Fibroblast of skin of abdomen (primary cell): ENCODE data around the gene ANXA6.

Experiments used
- DNase-seq: peaks from one replicate; pipeline ENCODE4 v3.0.0-alpha.2; 2013

ANXA6 gene

DNA sequence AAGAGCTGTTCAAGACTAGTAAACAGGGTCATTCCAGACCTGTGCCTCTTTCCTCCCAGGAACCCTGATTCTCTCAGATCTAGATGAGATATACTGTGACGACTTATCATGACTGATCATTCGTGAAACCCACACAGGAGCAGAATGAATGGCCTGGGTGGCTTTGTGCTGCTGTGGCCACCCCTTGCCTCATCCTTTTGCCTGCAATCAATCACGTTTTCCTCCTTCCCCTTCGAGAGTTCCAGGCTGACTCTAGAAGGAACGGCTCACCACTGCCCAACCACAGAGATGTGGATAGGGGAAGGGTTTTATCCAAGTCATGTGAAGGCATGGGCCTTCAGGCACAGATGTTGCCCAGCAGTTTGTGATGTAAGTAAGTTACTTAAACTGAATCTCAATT is 5.8 kb downstream of the ANXA6 start:
- peak; percentile 66 for DNase-seq

DNA sequence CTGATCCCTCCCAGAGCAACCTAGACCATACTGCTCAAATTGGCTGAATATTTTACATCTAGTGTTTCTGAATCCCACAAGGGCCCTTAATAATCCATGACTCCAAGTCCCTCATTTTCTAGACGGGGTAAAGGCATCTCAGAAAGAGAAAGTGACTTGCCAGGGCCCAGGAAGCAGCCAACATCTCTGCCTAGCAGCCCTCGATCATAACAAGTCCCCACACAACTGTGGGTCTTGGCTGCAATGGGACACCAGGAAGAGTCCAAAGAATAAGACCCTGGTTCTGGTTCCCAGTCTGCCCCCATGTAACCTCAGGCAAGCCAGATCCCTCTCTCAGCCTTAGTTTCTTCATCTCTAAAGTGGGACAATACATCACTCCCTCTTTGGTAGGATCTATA is 6.3 kb downstream of the ANXA6 start:
- DNase-seq, result no peak

DNA sequence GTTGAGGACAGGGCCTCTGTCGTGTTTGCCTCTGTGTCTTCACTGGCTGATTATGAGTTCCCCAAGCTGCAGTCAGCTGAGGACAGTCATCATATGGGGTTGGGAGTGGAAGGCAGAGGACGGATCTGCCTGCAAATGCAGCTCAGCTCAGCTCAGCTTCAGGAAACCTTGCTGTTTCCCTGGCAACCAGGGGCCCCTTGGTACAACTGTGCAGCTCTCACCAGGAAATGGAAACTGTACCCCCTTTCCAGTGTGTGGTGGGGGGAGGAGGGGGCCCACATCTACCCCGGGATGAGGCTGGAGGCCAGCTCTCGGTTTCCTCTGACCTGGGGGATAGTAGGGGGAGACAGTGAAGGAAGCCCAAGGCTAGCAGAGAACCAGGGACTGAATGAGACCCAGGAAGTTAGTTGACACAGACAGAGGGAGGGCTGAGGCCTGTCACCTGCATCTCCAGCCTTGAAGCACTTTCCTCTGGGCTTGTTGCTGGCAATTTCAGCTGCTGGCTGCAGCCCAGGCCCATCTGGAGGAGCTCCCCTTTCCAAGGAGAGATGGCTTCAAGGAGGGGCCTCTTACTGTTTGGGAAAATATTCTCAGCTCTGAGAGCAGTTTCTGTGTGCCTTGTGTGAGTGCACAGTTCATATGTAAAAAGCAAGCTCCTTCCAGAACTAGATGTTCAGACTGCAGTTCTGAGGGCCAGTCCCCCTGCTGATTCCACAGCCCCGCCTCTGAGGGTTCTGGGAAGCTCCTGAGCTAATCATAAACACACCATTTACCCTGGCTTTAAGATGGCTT is 6.9 kb downstream of the ANXA6 start:
- DNase-seq, result peak; percentile 34

DNA sequence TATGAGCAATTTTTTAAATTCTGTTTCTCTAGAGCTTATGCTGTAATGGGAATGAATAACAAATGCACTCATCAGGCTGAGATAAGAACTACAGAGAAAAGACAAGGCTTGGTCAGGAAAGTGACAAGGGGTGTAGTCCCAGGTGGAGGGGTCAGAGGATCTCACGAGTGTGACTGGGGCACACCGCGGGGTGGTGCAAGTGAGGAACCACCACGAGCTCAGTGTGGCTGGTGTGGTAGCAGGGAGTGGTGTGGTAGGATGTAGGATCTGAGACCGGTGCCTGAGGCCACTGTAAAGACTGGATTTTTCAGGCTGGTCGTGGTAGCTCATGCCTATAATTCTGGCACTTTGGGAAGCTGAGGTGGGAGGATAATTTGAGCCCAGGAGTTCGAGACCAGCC is 9.0 kb downstream of the ANXA6 start:
- no peak for DNase-seq

DNA sequence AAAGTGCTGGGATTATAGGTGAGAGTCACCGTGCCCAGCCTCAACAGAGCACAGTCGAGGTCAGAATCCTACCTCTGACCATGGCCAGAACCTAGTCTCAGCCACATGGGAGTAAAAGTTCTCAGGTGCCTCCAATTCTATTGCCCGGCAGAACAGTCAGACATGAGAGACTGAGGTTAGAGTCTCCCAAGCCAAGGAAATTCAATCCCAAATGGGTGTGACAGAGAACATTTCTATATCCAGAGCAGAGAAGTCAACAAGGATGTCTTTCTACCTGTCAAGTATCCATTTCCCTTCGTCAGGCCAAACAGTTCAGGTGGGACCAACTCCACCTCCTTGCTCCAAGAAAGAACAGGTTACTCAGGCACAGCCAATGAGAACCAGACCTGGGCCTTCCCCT is 10.5 kb downstream of the ANXA6 start:
- no peak for DNase-seq

DNA sequence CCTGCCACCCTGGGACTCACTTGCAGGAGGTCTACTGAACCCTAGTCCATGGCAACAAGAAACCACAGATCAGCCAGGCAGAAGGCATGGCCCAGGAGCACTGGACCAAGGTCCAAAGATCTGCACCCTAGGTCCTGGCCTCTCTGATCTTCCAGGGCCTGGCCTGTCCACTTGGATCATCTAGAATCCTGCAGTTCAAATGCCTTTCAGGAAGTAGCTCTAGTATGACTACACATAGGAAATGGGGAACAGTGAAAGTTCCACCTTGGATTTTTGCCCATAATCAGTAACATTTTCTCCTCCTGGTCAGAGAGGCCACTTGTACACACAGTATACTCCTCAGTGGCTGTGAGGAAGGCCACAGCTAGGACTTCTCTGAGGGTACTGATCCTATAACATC is 11.5 kb downstream of the ANXA6 start:
- no peak for DNase-seq

DNA sequence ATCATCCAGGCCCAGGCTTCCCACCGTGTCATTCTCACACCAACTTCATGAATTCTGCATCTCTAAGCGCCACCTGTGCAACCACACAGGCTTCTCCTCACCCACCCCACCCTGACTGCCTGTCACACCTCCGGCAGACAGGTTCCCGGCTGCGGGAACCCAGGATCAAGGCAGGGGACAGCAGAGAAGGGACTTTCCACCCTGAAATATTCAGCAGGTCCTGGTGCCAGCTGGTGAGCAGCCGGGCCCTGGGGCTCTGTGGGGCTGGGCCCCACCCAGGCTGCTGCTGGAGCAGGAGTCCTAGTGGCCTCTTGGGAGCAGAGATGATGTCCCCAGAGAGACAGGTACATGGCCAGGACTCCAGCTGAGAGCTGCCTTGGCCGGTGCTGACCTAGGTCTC is 12.7 kb downstream of the ANXA6 start:
- no peak for DNase-seq

DNA sequence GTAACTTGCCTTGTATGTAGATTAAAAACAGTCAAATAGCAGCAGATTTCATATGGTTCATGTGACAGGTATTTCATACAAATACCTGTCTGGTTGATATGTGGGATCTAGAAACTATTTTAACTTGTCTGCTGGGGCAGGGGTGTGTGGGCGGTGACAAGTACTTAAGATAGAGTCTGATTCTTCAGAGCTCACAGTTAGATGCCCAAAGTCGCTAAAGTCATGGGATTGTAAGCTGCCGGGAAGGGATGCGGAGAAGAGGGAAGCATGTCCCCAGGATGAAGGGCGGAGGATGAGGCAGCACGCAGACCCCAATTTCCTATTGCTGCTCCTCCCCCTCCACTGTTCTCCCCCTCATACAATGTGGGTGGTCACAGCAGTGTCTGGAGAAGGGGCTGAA is 13.3 kb downstream of the ANXA6 start:
- no peak for DNase-seq

DNA sequence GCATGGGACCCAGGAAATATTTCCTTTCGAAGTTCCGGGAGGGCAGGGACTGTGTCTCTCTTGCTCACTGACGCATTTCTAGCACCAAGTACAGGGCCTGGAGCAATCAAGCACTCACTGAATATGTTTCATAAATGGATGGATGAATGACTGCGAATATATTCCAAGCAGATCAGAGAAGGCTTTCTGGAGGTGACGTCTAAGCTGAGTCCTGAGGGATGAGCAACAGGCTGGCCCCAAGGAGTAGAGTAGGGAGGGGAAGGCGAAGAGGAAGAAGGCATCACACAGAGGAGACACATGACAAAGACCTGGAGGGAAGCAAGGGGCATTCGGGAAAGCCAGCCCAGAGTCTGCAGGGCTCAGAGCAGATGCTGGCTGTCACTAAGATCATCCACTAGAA is 13.9 kb downstream of the ANXA6 start:
- DNase-seq, result no peak

DNA sequence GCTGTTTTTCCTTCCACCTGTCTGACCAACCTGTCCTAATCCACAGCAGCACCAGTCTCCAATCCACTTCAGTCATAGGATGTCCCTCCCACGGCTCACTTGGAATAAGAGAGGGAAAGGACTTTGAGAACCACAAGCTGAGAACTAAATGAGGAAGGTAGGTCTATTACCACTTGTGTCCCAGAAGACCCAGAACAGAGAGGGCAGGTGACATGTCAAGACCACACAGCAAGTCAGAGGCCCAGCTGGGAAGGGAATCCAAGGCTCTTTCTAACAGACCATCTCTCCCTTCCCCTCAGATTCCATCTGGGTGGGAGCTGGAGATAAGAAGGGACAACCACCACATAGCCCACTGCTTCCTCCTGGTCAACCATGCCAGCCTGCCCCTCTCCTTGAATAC is 14.6 kb downstream of the ANXA6 start:
- DNase-seq, result no peak

DNA sequence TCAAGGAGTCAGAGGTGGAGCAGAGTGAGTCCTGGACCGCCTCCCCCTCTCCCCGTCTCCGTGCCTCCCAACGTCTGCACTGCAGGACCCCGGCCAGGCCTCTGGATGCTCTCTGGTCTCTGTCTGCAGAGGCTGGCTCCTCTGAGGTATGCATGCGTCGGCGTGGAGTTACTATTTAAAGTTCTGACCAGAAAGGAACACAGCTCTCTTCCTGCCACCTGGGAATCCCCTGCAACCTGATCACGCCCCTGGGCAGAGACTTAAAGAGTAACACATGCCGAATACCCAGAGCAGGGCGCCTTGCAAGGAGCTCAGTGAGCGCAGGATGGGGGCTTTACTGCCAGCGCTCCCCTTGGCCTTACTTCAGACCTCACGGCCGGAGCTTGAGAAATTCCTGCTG is 16.0 kb downstream of the ANXA6 start:
- DNase-seq, result no peak

DNA sequence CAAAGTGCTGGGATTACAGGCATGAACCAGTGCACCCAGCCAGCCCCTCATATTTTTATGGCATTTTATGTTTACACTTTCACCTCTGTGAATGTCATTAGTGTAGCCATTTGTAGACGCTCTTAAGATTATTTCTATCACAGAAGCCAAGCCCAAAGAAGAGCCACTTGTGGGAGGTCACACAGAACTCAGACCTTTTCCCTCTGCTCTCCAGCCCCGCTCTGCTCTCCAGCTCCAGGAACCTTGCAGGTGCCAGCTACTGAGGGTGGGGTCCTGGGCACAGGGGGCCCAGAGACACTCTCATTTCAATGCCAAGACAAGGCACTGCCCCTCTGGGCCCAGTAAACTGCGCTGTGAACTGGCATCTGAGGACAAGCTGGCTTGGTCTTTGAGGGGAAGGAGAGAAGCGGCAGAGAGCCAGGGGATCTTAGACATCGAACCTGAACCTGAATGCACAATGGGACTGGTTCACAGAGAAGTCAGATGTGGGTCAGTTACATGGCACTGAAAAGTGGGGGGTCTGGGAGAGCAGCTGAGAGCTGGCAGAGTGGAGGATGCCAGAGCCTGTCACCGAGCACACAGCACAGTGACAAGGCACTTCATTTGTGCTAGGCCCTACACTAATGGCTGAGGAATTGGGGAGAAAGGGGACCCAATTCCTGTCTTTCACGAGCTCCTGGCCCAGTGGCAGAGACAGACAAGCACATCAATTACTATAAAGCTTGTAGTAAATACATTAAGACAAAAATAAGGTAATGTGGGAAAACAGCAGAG is 16.7 kb downstream of the ANXA6 start:
- DNase-seq, result no peak

DNA sequence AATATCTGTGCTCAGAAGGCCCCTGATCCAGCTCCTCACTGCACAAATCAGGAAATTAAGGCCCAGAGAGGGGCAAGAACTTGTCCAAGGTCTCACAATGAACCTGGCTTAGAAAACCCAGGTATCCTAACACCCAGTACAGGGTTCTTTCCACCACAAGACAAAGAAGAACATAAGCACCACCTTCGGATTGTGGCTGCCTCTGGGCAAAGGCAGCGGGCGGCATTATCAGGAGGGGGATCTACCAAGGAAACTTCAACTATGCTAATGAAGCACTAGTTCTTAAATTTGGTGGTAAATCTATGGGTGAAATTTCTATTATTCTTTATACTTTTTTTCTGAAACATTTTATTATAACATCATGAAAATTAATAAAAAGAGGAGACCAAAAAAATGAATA is 17.9 kb downstream of the ANXA6 start:
- no peak for DNase-seq

DNA sequence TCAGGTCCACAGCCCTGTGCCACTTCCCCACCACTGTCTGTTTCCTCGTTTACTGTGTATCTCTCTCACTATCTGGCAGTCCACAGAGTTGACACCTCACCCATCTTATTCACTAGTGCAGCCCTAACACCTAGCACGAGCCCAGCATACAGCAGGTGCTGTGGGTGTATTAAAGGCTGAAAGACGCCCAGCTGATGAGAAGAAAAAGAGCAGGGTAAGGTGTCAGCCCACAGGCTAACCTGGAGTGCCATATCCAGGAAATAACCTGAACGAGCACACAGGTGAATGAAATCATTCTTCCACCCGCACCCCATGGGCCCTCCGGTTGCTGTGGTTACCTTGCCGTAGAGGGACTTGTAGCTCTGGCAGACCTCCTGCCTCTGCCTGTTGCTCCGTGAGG is 18.6 kb downstream of the ANXA6 start:
- DNase-seq, result no peak

DNA sequence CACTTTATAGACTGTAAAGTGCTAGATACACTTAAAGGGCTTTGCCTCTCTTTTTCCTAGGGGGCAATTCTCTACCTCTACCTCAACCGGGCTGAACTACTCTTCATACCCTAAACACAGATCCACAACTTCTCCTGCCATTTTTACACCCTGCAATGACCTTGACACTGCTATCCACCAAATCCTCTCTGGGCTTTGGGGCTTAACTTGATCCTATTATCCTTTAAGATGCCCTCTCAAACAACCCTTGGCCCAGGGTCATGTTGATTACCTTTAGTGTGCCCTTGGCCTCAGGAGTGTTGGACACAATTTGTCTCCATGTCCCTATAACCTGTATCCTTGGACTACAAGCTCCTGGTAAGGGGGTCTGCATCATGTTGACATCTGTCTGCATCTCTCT is 19.5 kb downstream of the ANXA6 start:
- no peak for DNase-seq

DNA sequence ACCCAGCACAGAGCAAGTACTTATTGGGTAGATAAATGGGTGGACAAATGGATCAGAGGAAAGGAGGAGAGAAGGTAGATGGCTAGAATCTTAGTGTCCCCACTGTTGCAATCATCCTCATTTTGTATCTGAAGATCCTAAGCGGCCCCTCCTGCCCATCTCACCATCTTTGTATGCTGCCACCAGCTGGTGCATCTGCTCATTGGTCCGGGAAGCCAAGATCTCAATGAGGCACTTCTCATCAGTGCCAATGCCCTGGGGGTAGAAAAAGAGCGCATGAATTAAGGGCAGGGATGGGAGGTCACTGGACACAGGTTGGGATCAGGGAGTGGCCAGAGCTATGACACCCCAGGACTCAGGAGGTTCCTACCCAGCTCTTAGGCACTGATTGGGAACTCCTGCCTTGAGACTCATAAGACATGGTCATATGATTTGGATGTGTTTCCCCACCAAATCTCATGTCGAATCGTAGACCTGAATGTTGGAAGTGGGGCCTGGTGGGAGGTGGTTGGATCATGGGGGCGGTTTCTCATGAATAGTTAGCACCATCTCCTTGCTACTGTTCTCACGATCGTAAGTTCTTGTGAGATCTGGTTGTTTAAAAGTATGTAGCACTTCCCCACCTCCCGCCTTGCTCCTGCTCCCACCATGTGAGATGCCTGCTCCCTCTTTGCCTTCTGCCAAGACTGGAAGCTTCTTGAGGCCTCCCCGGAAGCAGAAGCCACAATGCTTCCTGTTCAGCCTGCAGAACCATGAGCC is 20.3 kb downstream of the ANXA6 start:
- no peak for DNase-seq

DNA sequence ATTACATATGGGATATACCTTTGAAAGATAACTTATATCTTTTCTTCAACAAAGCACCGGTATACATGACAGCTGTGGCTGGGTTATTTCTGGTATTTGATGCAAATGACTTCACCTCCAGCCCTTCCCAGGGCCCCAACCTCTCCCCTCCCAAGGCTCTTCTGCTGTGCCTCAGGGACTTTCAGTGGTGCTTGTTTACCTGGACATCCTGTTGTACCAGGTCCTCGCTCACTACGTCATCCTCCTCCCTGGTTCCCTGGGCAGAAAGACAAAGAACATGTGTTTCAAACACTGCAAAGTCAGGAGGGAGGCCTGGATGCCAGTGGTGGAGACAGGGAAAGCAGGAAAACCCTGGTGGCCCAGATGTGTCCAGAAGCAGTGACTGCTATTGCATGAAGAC is 23.4 kb downstream of the ANXA6 start:
- DNase-seq, result no peak

DNA sequence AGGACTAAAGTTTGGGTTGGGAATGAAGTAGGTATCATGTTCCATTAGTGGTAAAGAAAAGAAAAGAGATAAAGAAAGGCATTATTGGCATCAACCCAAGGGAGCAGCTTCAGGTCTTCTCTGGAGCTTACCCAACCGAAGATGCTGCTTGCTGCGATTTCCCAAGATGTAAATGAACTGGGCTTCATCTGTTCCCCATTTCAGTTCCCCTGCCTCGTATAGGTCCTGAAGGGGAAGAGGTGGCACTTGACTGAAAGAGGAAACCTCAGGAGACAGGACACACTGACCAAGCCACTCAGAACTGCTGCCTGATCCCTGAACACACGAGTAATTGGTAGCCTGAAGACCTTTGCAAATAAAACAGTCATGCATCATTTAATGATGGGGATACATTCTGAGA is 24.6 kb downstream of the ANXA6 start:
- DNase-seq, result no peak

DNA sequence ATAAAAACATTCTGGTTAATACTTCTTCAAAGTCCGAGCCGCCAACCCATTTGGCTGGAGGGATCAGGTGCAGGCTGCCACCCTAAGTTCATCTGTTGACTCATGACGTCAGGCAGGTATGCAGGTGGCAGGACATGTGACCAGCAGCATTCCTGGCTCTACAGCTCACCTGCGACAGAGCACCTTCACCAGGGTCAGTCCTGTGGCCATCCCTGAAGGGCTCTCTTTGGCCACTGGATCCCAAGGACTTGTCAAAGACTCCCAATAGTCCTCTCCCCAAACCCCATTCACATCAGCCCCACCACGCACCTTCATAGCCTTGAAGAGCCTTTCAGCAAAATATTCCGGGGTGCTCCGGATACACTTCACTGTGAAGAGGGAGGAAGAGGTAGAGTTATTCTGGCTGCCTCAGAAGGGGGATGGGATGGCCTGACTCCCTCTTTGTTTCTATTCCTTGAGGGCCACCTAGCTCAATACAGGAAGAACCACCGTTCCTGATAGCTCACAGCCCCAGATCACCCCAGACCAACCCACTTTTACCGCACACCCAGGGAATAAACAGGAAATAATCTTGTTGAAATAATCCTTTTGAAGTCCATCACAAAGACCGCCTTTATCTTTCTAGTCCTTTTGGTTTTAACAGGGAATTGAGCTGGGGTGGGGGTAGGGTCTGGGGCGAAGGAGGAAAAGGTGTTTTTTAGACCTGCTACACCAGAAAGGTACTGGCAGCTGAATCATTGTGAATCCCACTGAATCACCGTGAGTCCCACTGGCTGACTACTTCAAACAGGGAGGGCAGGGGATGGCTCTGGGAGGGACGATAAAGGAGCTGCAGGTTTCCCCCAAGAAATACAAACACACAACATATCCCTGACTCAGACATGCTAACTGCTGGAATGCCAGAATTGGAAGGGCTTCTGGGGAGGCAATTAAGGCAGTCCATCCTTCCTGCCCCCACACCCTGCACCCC is 26.4 kb downstream of the ANXA6 start:
- DNase-seq, result no peak

DNA sequence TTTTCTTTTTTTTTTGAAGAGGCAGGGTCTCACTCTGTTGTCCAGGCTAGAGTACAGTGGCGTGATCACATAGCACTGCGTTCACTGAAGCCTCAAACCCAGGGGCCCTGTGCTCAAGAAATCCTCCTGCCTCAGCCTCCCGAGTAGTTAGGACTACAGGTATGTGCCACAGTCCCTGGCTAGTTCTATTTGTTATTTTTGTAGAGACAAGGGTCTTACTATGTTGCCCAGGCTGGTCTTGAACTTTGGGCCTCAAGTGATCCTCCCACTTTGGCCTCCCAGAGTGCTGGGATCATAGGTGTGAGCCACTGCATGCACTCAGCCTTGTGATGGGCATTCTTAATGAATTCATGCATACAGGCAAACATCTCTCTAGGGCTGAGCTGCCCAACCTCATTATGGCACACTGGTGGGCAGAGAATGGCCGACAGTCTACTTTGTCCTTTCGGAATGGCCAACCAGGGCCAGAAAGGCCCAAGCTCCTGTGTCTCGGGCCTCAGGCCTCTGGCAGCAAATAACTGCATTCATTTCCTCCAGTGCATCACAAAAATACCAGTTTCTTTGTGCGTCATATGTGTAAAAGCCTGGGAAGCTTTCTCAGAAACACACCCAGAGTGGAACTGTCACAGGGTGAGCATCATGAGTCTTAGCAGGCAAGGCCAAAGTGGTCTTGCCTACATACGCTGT is 27.2 kb downstream of the ANXA6 start:
- DNase-seq, result no peak

DNA sequence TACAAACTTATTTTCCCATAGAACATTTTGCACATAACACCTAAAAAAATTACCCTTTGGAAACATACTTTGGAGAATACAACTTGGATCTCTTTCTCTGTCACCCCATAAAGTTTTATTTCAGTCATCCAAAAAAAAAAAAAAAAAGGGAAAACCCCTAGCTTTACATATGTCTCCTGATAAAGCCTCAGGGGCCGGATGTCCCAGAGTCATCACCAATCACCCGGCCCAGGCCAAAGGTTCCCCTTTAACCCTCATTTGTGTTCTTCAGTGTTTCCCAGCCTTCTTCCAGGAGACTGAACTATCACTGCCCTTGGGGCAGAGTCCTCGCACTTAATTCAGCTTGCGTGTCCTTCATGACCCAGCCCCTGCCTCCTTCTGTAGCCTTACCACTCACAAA is 28.8 kb downstream of the ANXA6 start:
- DNase-seq, result no peak

DNA sequence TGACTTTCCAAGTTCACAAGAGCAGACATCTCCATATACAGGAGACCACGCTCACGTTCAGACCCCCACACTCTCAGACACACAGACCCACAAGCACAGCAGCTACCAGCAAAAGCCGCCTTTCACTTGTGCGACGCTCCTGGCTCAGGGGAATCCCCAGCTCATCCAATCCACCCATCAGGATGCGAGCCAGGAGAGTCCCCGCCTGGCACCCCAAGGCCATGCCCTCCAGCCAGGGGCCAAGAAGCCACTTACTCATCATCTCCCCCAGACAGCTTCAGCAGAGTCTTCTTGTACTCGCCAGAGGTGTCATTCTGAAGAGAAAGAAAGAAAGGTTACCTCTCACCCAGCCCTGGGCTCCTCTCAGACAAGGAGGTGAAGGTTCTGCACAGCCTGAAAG is 29.7 kb downstream of the ANXA6 start:
- DNase-seq, result no peak
